T-helper 22 cell (primary cell): ENCODE measurements around the gene VDR.

Experiments used
- DNase-seq: peaks from one replicate; pipeline ENCODE4 v3.0.0-alpha.2; 2020; ENCODE audit warnings: low read depth

VDR gene

GRCh38 chr12:47793015-47793681 lies 111.6 kb downstream of the VDR start:
- DNase-seq, result no peak

- DNase-seq, result no peak
Observed at GRCh38 chr12:47791874-47792273, 112.9 kb downstream of the VDR start.
